Endothelial cell of umbilical vein (primary cell): ENCODE measurements around the gene KPTN.

ENCODE experiments used
- CTCF ChIP-seq, 2 donors: IDR thresholded peaks; 1 replicate in 1 of 2; 2 replicates in 1 of 2; pipeline ENCODE4 v1.5.1; 2011; ENCODE audit warnings: low read length in 2 of 2, mild to moderate bottlenecking in 2 of 2, moderate library complexity in 2 of 2, control low read depth in 1 of 2, inconsistent platforms in 1 of 2, low read depth in 1 of 2; ENCODE audit not compliant: insufficient read depth in 1 of 2; ENCODE audit errors: extremely low read depth in 1 of 2
- EZH2 ChIP-seq: IDR thresholded peaks from 2 replicates; pipeline ENCODE4 v1.6.1; 2012; ENCODE audit warnings: borderline replicate concordance, low read depth, mild to moderate bottlenecking, moderate library complexity, low read length, inconsistent platforms; ENCODE audit not compliant: severe bottlenecking
- FOS ChIP-seq: IDR thresholded peaks from 2 replicates; pipeline ENCODE4 v1.6.1; 2011; ENCODE audit warnings: mild to moderate bottlenecking, low read length, moderate library complexity, borderline replicate concordance; ENCODE audit not compliant: insufficient read depth
- JUN ChIP-seq: IDR thresholded peaks from 2 replicates; pipeline ENCODE4 v1.6.1; 2011; ENCODE audit warnings: borderline replicate concordance, low read depth; ENCODE audit not compliant: insufficient read length, insufficient read depth
- MAX ChIP-seq: IDR thresholded peaks from 2 replicates; pipeline ENCODE4 v1.6.1; 2011; ENCODE audit not compliant: insufficient read depth, insufficient read length
- MYC ChIP-seq: IDR thresholded peaks from one replicate; pipeline ENCODE4 v1.6.1; 2011; ENCODE audit warnings: mild to moderate bottlenecking, low read depth, low read length
- POLR2A ChIP-seq: IDR thresholded peaks from 2 replicates; pipeline ENCODE4 v1.6.1; 2012; ENCODE audit warnings: low read depth, mild to moderate bottlenecking, control low read depth, low read length
- POLR2AphosphoS5 ChIP-seq: IDR thresholded peaks from 2 replicates; pipeline ENCODE4 v1.6.1; 2012; ENCODE audit warnings: low read depth, mild to moderate bottlenecking, control low read depth, low read length, moderate library complexity; ENCODE audit not compliant: insufficient read depth

- TF ChIP-seq POLR2A (peak; percentile 75), EZH2 (no peak), CTCF (IDR thresholded peaks at IDR 0.05; ENCODE audit: extremely low read depth in 1 of 2, insufficient read depth in 1 of 2, low read depth in 1 of 2, low read length in 2 of 2) (peak; percentile 93 to 97), POLR2AphosphoS5 (peak; percentile 71), MAX (no peak), JUN (no peak), MYC (no peak), FOS (no peak)
Observed at GRCh38 chr19:47483800-47484690, at the start of gene KPTN.
